BJ (cell line): ENCODE data around the gene CDKN1B. TPM values are rescaled to one million over a fixed set of nuclear protein-coding genes. Genes with fewer than 3 reads are reported as not detected.
A peak's percentile ranks its signal among the peaks of the same experiment; 100 is the strongest.

Experiments
- CTCF ChIA-PET: fragments of 350-600 bp; formaldehyde crosslinking; extraction: SDS; loops from one replicate; lab custom pipeline; 2021; ENCODE audit warnings: antibody characterized with exemption, inconsistent platforms; lab: Yijun Ruan, JAX
- POLR2A ChIA-PET: fragments of 300-600 bp; sonication (Branson Sonifier 250); formaldehyde crosslinking; extraction: SDS; loops from one replicate; lab custom pipeline; 2021; ENCODE audit warnings: antibody characterized with exemption; lab: Charles Lee
- DNase-seq: peaks from one replicate; pipeline ENCODE4 v3.0.0-alpha.2; 2011; ENCODE audit warnings: low read depth
- H3K27me3 ChIP-seq: 2 replicates; pipeline ENCODE4 v1.6.0; 2011; ENCODE audit warnings: low read length; ENCODE audit not compliant: control insufficient read depth, insufficient read depth
- H3K36me3 ChIP-seq: 2 replicates; pipeline ENCODE4 v1.5.1; 2011; ENCODE audit warnings: low read length; ENCODE audit not compliant: control insufficient read depth, insufficient read depth
- H3K4me3 ChIP-seq: 2 replicates; pipeline ENCODE4 v1.5.1; 2011; ENCODE audit warnings: low read depth, mild to moderate bottlenecking, control low read depth, low read length
- polyA plus RNA-seq: library from polyadenylated mRNA; depleted of rRNA; stranded (reverse); fragments of >200 nt; gene quantifications from 2 replicates; pipeline ENCODE4 v1.2.3, GENCODE V29; 2011
- TF ChIP-seq, protein P1 (sequence below): IDR thresholded peaks from 2 replicates; pipeline ENCODE4 v1.5.1; 2011; ENCODE audit warnings: low read depth, mild to moderate bottlenecking, control low read depth, inconsistent platforms, low read length, moderate library complexity; ENCODE audit not compliant: insufficient read depth

The CDKN1B gene
- polyA plus RNA-seq, 1 experiment = 19.7 TPM

DNA sequence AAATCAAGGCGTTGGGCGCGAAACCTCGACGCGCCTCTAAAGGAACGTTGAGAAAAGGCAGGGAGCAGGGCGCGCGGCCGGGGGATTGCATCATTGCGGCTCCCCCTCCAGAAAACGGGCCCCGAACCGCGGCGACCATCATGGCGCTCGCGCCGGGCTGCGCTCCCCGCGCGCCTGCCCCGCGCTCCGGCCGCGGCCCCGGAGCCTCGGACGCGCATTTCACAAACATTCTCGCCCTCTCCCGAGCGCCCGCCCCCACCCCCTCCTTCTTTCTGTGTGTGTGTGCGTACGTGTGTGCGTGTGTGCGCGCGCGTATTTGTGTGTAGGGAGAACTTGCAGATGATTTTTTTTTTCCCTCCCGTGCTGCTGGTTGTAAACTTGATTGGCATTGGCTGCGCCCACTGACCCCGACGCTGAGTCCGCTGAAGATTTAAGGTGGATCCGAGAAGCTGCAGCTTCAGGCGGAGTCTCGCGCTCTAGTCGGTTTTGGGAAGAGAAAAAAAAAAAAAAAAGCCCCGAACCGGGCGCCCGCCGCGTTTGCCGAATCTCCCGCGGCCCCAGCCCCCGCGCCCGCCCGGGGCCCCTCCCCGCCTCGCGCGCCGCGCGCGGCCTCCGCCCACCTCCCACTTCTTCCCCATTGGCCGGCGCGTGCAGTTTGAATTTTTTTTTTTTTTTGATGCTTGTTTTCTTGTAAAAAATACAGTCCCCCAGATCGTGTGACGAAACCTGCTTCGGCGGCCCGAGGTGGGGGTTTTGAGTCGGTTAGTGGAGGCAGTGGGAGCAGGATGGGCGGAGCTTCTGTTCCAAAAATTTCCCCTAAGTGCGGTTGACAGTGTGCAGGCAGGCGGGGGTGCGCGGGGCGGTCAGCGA is 8.2 kb downstream of the CDKN1B start:
- H3K4me3 ChIP-seq = peak overlapping the region; percentile 89
- TF ChIP-seq, protein P1, sequence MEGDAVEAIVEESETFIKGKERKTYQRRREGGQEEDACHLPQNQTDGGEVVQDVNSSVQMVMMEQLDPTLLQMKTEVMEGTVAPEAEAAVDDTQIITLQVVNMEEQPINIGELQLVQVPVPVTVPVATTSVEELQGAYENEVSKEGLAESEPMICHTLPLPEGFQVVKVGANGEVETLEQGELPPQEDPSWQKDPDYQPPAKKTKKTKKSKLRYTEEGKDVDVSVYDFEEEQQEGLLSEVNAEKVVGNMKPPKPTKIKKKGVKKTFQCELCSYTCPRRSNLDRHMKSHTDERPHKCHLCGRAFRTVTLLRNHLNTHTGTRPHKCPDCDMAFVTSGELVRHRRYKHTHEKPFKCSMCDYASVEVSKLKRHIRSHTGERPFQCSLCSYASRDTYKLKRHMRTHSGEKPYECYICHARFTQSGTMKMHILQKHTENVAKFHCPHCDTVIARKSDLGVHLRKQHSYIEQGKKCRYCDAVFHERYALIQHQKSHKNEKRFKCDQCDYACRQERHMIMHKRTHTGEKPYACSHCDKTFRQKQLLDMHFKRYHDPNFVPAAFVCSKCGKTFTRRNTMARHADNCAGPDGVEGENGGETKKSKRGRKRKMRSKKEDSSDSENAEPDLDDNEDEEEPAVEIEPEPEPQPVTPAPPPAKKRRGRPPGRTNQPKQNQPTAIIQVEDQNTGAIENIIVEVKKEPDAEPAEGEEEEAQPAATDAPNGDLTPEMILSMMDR = no peak; the same call in 1 of the 2 replicates
- no peaks in the 10 kb centered on the region for H3K27me3 ChIP-seq
- CTCF ChIA-PET = interaction anchor here (1.7 to 2.4 kb wide), 2 partner anchors 12 kb away, joined by 6 to 10 read pairs; no protein-coding TSS in a partner anchor
- POLR2A ChIA-PET = interaction anchor here (0.6 to 1.3 kb wide), 6 partner anchors 9 to 1975 kb away, joined by 3 to 24 read pairs (median 4); no protein-coding TSS in a partner anchor
- DNase-seq = peak; percentile 99
- no peaks in the 10 kb centered on the region; the same call in none of the 2 replicates for H3K36me3 ChIP-seq

DNA sequence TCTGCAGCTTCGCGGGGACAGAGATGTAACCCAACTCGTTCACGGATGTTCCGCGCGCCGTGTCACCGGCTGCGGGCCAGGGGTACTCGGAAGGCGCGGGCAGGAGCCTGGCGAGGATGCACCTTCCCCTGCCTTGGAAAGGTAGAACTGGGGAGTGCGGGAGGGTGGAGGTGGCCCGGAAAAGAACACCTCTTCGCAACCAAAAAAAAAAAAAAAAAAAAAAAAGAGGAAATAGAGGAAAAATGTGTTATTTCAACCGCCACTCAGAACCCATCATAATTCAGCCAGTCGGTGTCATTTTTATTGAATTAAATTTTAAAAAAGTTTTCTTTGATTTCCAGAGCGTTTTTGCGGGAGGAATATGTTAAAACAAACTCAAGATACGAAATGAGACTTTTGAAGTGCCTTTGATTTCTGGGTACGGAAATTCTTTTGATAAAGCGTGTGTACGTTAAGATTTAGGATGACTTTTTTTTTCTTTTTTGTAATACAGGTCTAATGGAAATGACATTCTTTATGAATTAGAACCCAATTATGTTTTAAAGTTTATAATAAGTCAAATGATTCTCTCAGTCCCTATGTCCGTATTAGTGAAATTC is 8.9 kb downstream of the CDKN1B start:
- ChIA-PET CTCF (interaction anchor here (2.4 kb wide), 1 partner anchor 11 kb away, joined by 10 read pairs; no protein-coding TSS in a partner anchor), POLR2A (interaction anchor here (0.6 to 1.3 kb wide), 6 partner anchors 9 to 82 kb away, joined by 3 to 24 read pairs (median 4); no protein-coding TSS in a partner anchor)
- H3K4me3 ChIP-seq = peak overlapping the region; percentile 89
- TF ChIP-seq, protein P1 = no peak
- no peaks in the 10 kb centered on the region; the same call in none of the 2 replicates for H3K36me3 ChIP-seq
- DNase-seq = no peak
- no peaks in the 10 kb centered on the region for H3K27me3 ChIP-seq

GRCh38 chr12:12726555-12727093 is 9.5 kb downstream of the CDKN1B start:
- CTCF ChIA-PET = interaction anchor here (2.4 kb wide), 1 partner anchor 10 kb away, joined by 10 read pairs; no protein-coding TSS in a partner anchor
- TF ChIP-seq, protein P1 = no peak
- Histone ChIP-seq H3K27me3 (no peaks in the 10 kb centered on the region), H3K36me3 (no peaks in the 10 kb centered on the region; the same call in none of the 2 replicates), H3K4me3 (peak overlapping the region; percentile 89)
- POLR2A ChIA-PET = interaction anchor here (0.9 to 1.0 kb wide), 2 partner anchors 9 to 10 kb away, joined by 3 read pairs; no protein-coding TSS in a partner anchor
- peak; percentile 75 for DNase-seq

GRCh38 chr12:12731178-12731577 is 14.0 kb downstream of the CDKN1B start:
- no peaks in the 10 kb centered on the region for H3K36me3 ChIP-seq
- H3K4me3 ChIP-seq = no peak overlapping the region
- ChIA-PET POLR2A (no interaction called here), CTCF (no interaction called here)
- TF ChIP-seq, protein P1 = no peak
- no peaks in the 10 kb centered on the region for H3K27me3 ChIP-seq
- DNase-seq = no peak
